ENCODE results near the gene CCDC149.

DNA sequence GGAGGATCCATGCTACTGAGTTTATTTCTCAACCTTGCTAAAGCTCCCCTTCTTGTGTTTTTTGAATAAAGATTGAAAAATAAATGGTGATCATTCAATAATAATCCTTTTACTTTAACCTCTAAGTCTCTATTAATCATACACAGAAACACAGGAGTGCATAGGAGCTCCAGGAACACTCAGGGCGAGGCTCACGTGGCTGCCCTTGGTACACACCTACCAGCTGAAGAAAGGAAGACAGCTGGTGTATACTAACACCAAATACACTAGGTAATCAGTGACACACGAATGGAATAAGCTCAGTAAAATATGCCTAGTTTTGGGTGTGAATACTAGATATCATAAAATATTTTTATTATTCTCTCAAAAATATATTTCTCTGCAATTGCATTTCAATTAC, 26.2 kb downstream of the CCDC149 start:
- TF ChIP-seq CTCF (IDR thresholded peaks at IDR 0.05; ENCODE audit: low read depth, low read length, missing input control) (no peak), EGR1 (IDR thresholded peaks at IDR 0.05; ENCODE audit: low read depth in 2 of 2) (no peak), JUND (IDR thresholded peaks at IDR 0.05) (no peak), MAX (IDR thresholded peaks at IDR 0.05) (no peak), GABPA (IDR thresholded peaks at IDR 0.05 in 1 of 2, conservative IDR thresholded peaks at IDR 0.05 in 1 of 2) (no peak), ZBTB33 (IDR thresholded peaks at IDR 0.05) (no peak), SP1 (IDR thresholded peaks at IDR 0.05) (no peak), HNF4A (conservative IDR thresholded peaks at IDR 0.05) (no peak), FOXA1 (IDR thresholded peaks at IDR 0.05) (no peak), TAF1 (conservative IDR thresholded peaks at IDR 0.05) (no peak)
- TF ChIP-seq, protein P1, sequence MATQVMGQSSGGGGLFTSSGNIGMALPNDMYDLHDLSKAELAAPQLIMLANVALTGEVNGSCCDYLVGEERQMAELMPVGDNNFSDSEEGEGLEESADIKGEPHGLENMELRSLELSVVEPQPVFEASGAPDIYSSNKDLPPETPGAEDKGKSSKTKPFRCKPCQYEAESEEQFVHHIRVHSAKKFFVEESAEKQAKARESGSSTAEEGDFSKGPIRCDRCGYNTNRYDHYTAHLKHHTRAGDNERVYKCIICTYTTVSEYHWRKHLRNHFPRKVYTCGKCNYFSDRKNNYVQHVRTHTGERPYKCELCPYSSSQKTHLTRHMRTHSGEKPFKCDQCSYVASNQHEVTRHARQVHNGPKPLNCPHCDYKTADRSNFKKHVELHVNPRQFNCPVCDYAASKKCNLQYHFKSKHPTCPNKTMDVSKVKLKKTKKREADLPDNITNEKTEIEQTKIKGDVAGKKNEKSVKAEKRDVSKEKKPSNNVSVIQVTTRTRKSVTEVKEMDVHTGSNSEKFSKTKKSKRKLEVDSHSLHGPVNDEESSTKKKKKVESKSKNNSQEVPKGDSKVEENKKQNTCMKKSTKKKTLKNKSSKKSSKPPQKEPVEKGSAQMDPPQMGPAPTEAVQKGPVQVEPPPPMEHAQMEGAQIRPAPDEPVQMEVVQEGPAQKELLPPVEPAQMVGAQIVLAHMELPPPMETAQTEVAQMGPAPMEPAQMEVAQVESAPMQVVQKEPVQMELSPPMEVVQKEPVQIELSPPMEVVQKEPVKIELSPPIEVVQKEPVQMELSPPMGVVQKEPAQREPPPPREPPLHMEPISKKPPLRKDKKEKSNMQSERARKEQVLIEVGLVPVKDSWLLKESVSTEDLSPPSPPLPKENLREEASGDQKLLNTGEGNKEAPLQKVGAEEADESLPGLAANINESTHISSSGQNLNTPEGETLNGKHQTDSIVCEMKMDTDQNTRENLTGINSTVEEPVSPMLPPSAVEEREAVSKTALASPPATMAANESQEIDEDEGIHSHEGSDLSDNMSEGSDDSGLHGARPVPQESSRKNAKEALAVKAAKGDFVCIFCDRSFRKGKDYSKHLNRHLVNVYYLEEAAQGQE (IDR thresholded peaks at IDR 0.05), result no peak

Data from liver (tissue), 3 donors.